A673 (cell line): ENCODE results near the gene CACNA2D4. TPM values are rescaled to one million over a fixed set of nuclear protein-coding genes. Genes with fewer than 3 reads are reported as not detected.

ENCODE experiments used
- BruUV-seq: library from RNA; stranded (reverse); fragments of 400-500 nt; replicated peaks from 2 replicates; lab custom pipeline; 2021; lab: Mats Ljungman, UMichigan
- CTCF ChIA-PET: fragments of 300-600 bp; sonication (Branson Sonifier 250); formaldehyde crosslinking; loops from one replicate; lab custom pipeline; 2022; ENCODE audit warnings: antibody characterized with exemption; lab: Charles Lee
- POLR2A ChIA-PET: fragments of 300-600 bp; sonication (Branson Sonifier 250); formaldehyde crosslinking; loops from one replicate; lab custom pipeline; 2022; ENCODE audit warnings: antibody characterized with exemption; ENCODE audit not compliant: low non-redundant PET; lab: Charles Lee
- DNase-seq: peaks from one replicate; pipeline ENCODE4 v3.0.0-alpha.2; 2015; ENCODE audit warnings: low spot score
- H3K27ac ChIP-seq: fragments of 200-600 bp; sonication (generic); 2 replicates; pipeline ENCODE4 v1.5.1; 2016; ENCODE audit warnings: mixed run types, low read depth, mild to moderate bottlenecking, mixed read lengths, antibody characterized with exemption, low read length; ENCODE audit not compliant: poor library complexity, severe bottlenecking
- H3K27me3 ChIP-seq: fragments of 200-600 bp; sonication (generic); replicated peaks from 2 replicates; pipeline ENCODE4 v1.6.1; 2017; ENCODE audit warnings: mixed run types, low read depth, mild to moderate bottlenecking, mixed read lengths, antibody characterized with exemption, low read length; ENCODE audit not compliant: insufficient read depth, poor library complexity
- H3K36me3 ChIP-seq: fragments of 200-600 bp; sonication (generic); 2 replicates; pipeline ENCODE4 v1.6.1; 2016; ENCODE audit warnings: mixed run types, mild to moderate bottlenecking, mixed read lengths, antibody characterized with exemption, low read length; ENCODE audit not compliant: insufficient read depth, poor library complexity, severe bottlenecking
- H3K4me1 ChIP-seq: fragments of 200-600 bp; sonication (generic); 2 replicates; pipeline ENCODE4 v1.6.1; 2017; ENCODE audit warnings: mixed run types, mild to moderate bottlenecking, mixed read lengths, antibody characterized with exemption, low read length; ENCODE audit not compliant: insufficient read depth, poor library complexity, severe bottlenecking
- H3K4me3 ChIP-seq: fragments of 200-600 bp; sonication (generic); 2 replicates; pipeline ENCODE4 v1.5.1; 2016; ENCODE audit warnings: low read depth, mixed run types, mild to moderate bottlenecking, mixed read lengths, low read length; ENCODE audit not compliant: poor library complexity, severe bottlenecking
- H3K9me3 ChIP-seq: fragments of 200-600 bp; sonication (generic); 2 replicates; pipeline ENCODE4 v1.6.1; 2016; ENCODE audit warnings: mixed run types, low read depth, mild to moderate bottlenecking, mixed read lengths, antibody characterized with exemption, low read length; ENCODE audit not compliant: poor library complexity, severe bottlenecking
- CTCF ChIP-seq: fragments of 300-800, 200-600 bp; sonication (generic); conservative IDR thresholded peaks from 2 replicates; pipeline ENCODE4 v1.5.1; 2017; ENCODE audit warnings: low read depth, mild to moderate bottlenecking, antibody characterized with exemption, low read length, moderate library complexity, mixed read lengths
- EZH2 ChIP-seq: fragments of 200-600 bp; sonication (generic); IDR thresholded peaks from 2 replicates; pipeline ENCODE4 v1.6.1; 2017; ENCODE audit warnings: borderline replicate concordance, low read depth, mild to moderate bottlenecking, mixed read lengths, antibody characterized with exemption, low read length; ENCODE audit not compliant: poor library complexity, severe bottlenecking
- intact Hi-C: fragments of 100-400 bp; cut with micrococcal nuclease; formaldehyde crosslinking; loops from one replicate; pipeline ENCODE4 v1.10.0; 2022; ENCODE audit not compliant: unreplicated experiment
- total RNA-seq: library from RNA; stranded (reverse); gene quantifications from 2 replicates; pipeline ENCODE4 v1.2.3, GENCODE V29; 2021

Gene CACNA2D4
- total RNA-seq, 1 experiment from 2014 or later, result 0.41 TPM

DNA sequence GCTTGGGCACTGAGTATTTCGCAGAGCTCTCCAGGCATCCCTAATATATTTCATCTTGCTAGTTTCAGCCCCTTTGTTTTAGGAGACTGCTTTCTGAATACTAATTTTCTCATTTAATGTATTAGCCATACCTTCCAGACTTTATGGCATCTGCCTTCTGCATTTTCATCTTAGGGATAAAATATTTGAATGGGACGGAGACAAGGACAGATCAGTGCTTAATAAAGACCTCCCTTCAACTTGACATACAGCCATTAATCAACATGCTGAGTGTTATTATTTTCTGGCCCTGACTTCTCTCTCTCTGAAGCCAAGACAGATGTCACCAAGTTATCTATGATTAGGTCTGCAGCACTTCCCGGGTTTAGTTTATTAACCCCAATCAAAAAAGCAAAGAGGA, 42.4 kb downstream of the CACNA2D4 start:
- Histone ChIP-seq H3K27ac (no peak overlapping the region), H3K36me3 (no peaks in the 10 kb centered on the region), H3K4me1 (no peaks in the 10 kb centered on the region), H3K4me3 (no peak overlapping the region), H3K9me3 (no peaks in the 10 kb centered on the region), H3K27me3 (no peaks in the 10 kb centered on the region)
- CTCF ChIA-PET, result no interaction called here
- POLR2A ChIA-PET, result no interaction called here
- intact Hi-C loops, result no loop called here
- no peak for TF ChIP-seq EZH2
- no peak for TF ChIP-seq CTCF
- no TSS peak for BruUV-seq
- DNase-seq, result no peak

DNA sequence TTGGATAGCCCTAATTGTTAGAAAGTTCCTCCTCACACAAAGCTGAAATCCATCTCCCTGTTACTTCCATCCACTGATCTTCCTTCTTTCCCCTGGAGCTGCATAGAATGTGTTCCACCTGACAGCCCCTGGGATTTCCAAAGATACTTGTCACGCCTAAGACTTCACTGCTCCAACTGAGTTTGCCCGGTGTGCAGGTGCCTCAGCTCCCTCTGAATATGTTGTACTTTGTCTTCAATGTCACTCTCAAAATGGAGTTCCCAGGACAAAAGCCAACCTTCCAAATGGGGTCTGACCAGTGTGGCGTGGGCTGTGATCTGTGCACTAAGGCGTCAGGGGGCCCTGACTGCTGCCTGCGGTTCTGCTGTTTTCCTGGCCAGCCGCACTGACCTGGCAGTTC, 42.8 kb downstream of the CACNA2D4 start:
- Histone ChIP-seq H3K9me3 (no peaks in the 10 kb centered on the region), H3K27me3 (no peaks in the 10 kb centered on the region), H3K36me3 (no peaks in the 10 kb centered on the region), H3K4me3 (no peak overlapping the region), H3K27ac (no peak overlapping the region), H3K4me1 (no peaks in the 10 kb centered on the region)
- no peak for DNase-seq
- BruUV-seq, result no TSS peak
- TF ChIP-seq CTCF (no peak), EZH2 (no peak)
- ChIA-PET POLR2A (no interaction called here), CTCF (no interaction called here)
- intact Hi-C loops, result no loop called here

DNA sequence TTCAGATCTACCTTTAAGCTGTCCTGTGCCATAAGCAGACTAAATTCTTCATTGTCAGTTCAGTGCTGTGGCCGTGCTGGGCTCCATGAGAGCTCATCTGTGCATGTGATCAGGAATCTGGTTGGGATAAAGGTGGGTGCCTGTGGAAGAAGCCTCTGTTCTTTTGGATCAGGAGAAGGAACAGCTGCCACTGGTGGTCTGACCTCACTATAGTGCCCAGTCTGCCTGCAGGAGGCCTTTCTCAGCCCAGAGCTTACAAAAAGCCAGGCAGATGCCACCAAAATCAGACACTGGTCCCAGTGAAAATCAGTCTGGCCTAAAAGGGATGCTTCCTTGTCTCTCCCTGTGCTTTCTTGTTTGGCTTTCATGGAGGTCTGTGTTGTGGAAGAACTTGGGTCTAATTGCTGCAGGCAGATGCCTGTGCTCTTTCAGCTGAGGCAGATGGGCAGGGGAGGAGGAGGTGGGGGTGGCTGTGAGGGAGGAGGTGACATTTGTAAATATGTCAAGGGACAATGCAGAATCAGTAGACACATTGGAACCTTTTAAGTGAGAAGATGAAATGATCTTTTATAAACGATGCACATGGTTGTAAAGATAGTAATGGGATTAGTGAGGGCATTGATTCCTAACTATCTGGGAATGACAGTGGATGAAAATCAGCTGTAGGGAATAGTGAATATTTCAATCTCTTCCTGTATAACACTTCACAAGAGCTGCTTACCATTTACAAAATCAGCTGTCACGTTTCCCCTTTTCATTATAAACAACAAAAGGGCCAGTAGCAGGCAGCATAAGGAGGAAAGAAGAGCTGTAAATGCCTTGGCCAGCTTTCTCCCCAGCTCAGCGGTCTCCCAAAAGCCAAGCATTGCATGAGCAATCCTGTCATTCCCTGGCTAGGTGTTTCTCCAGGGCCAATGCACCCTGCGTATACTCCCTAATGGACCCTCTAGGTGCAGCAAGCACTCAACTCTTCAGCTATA, 44.6 kb downstream of the CACNA2D4 start:
- no peak for DNase-seq
- CTCF ChIA-PET, result no interaction called here
- POLR2A ChIA-PET, result interaction anchor here (0.6 kb wide), 1 partner anchor 130 kb away, joined by 3 read pairs; the partner anchor contains the start of gene DCP1B
- BruUV-seq, result no TSS peak
- Histone ChIP-seq H3K27me3 (no peaks in the 10 kb centered on the region), H3K4me1 (no peaks in the 10 kb centered on the region), H3K4me3 (no peak overlapping the region), H3K9me3 (no peaks in the 10 kb centered on the region), H3K27ac (no peak overlapping the region), H3K36me3 (no peaks in the 10 kb centered on the region)
- intact Hi-C loops, result no loop called here
- no peak for TF ChIP-seq EZH2
- no peak for TF ChIP-seq CTCF
